HUES64 (cell line): ENCODE measurements around the gene CD2BP2.

ENCODE experiments used
- H3K27ac ChIP-seq: 2 replicates; pipeline ENCODE4 v1.7.0; 2013; ENCODE audit warnings: low read depth, low read length, inconsistent platforms
- H3K27me3 ChIP-seq: 2 replicates; pipeline ENCODE4 v1.6.1; 2013; ENCODE audit warnings: mild to moderate bottlenecking, low read length; ENCODE audit not compliant: insufficient read depth
- H3K36me3 ChIP-seq: 2 replicates; pipeline ENCODE4 v1.6.1; 2013; ENCODE audit warnings: mild to moderate bottlenecking, low read length; ENCODE audit not compliant: insufficient read depth
- H3K4me1 ChIP-seq: 2 replicates; pipeline ENCODE4 v1.6.1; 2013; ENCODE audit warnings: mild to moderate bottlenecking, low read length, moderate library complexity; ENCODE audit not compliant: insufficient read depth
- H3K4me3 ChIP-seq: 2 replicates; pipeline ENCODE4 v1.5.1; 2013; ENCODE audit warnings: mild to moderate bottlenecking, low read length, moderate library complexity
- H3K9ac ChIP-seq: 2 replicates; pipeline ENCODE4 v1.6.1; 2013; ENCODE audit warnings: mild to moderate bottlenecking, low read depth, low read length
- H3K9me3 ChIP-seq: 2 replicates; pipeline ENCODE4 v1.6.1; 2013; ENCODE audit warnings: low read depth, low read length; ENCODE audit not compliant: insufficient read depth
- WGBS: fragments of 150-250, 120-280 bp; methylation state at CpG from one replicate; pipeline ENCODE4 v1.1.7; 2013; ENCODE audit warnings: missing lambda C conversion rate; 5-methylcytosine and 5-hydroxymethylcytosine counted together

CD2BP2 gene

GRCh38 chr16:30369091-30369937 lies 14.2 kb upstream of the CD2BP2 start:
- Histone ChIP-seq H3K4me1 (no peaks in the 10 kb centered on the region), H3K27me3 (no peaks in the 10 kb centered on the region), H3K4me3 (peak overlapping the region; percentile 69), H3K9me3 (no peaks in the 10 kb centered on the region), H3K27ac (no peak overlapping the region; the same call in 1 of the 2 replicates), H3K9ac (peak overlapping the region; percentile 43), H3K36me3 (peaks cover 11% of the 10 kb centered on the region; the same call in 1 of the 2 replicates)
- 11% methylated on average over 45 of the region's 45 CpGs for WGBS

DNA sequence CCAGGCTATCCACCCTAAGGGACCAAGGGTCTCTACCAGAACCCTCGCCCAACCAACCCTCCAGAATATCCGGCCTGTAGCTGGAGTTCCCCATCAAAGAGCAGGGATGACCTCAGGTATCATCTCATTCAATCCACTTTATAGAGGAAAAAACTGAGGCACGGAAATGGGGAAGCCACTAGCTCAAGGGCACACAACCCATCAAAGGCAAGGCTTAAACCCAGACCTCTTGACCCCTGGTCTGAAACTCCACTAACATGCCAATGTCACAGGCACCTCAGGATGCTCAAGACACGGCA lies 13.6 kb upstream of the CD2BP2 start:
- H3K27me3 ChIP-seq = no peaks in the 10 kb centered on the region
- no peaks in the 10 kb centered on the region for H3K4me1 ChIP-seq
- H3K4me3 ChIP-seq = peak overlapping the region; percentile 69
- peaks cover 11% of the 10 kb centered on the region; the same call in 1 of the 2 replicates for H3K36me3 ChIP-seq
- H3K9me3 ChIP-seq = no peaks in the 10 kb centered on the region
- 42% methylated on average over 4 of the region's 4 CpGs for WGBS
- no peak overlapping the region for H3K27ac ChIP-seq
- no peak overlapping the region for H3K9ac ChIP-seq

DNA sequence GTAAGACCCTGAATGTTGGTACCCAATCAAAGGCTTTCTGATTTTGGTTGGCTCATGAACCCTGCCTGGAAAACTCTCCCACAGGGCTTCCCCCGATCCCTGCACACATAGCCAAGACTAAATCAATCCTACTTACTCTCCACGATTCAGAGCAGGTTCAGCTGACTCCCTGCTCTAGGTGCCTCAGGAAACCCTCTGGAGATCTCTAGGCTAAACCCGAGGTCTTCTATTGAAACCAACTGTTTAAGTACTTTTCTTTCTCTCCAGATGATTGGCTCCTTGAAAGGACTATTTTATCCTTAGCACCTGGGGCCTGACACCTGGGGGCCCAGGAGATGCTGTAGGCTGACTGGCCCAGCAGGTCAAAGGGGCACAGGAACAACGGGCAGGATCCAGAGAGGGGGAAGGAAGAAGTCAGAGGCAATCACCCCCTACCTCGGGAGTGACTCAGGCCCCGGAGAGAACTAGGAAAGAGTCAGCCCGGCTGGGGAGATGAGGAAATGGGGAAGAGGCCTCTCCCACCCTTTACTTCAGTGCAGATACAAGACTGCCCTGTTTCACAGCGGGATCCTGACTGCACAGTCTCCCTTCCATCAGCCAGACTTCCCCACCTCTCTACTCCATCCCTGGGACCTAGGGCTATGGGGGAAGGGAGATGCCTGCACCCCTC lies 13.1 kb upstream of the CD2BP2 start:
- peaks cover 11% of the 10 kb centered on the region; the same call in 1 of the 2 replicates for H3K36me3 ChIP-seq
- peak overlapping the region; percentile 69 for H3K4me3 ChIP-seq
- no peaks in the 10 kb centered on the region for H3K4me1 ChIP-seq
- H3K9me3 ChIP-seq = no peaks in the 10 kb centered on the region
- WGBS = 49% methylated on average over 7 of the region's 8 CpGs
- no peak overlapping the region for H3K27ac ChIP-seq
- H3K9ac ChIP-seq = no peak overlapping the region
- no peaks in the 10 kb centered on the region for H3K27me3 ChIP-seq

GRCh38 chr16:30367349-30368009 lies 12.4 kb upstream of the CD2BP2 start:
- Histone ChIP-seq H3K27me3 (no peaks in the 10 kb centered on the region), H3K9ac (no peak overlapping the region), H3K36me3 (peaks cover 13% of the 10 kb centered on the region; the same call in 1 of the 2 replicates), H3K4me3 (peak overlapping the region; percentile 69), H3K4me1 (no peaks in the 10 kb centered on the region), H3K27ac (no peak overlapping the region), H3K9me3 (no peaks in the 10 kb centered on the region)
- 96% methylated on average over 10 of the region's 10 CpGs for WGBS

DNA sequence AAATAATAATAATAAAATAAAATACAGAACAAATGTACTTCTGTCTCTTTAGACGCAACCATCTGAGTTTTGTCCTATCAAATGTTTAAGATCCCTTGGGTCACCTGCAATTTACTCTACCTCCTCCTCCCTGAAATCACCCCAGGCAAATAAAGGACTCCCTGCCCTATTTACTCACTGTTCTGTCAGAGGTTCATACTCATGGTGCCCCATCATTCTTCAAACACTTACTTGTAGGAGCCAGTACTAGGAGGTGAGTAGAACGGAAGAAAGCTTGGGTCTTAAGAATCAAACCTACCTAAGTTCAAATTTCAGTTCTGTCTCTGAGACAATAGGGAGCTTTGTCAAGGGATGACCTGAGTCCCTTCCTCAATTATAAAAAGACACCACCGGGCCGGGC lies 11.4 kb upstream of the CD2BP2 start:
- Histone ChIP-seq H3K4me1 (no peaks in the 10 kb centered on the region), H3K27me3 (no peaks in the 10 kb centered on the region), H3K9me3 (no peaks in the 10 kb centered on the region), H3K9ac (no peak overlapping the region), H3K36me3 (peaks cover 17% of the 10 kb centered on the region; the same call in 1 of the 2 replicates), H3K27ac (no peak overlapping the region), H3K4me3 (no peak overlapping the region)
- WGBS = 94% methylated on average over 4 of the region's 4 CpGs

GRCh38 chr16:30365200-30365599 lies 10.1 kb upstream of the CD2BP2 start:
- WGBS = 93% methylated on average over 10 of the region's 10 CpGs
- Histone ChIP-seq H3K4me3 (no peak overlapping the region), H3K4me1 (no peaks in the 10 kb centered on the region), H3K9me3 (no peaks in the 10 kb centered on the region), H3K27me3 (no peaks in the 10 kb centered on the region), H3K36me3 (peaks cover 17% of the 10 kb centered on the region; the same call in 1 of the 2 replicates), H3K27ac (no peak overlapping the region), H3K9ac (no peak overlapping the region)

GRCh38 chr16:30361180-30361579 lies 6.1 kb upstream of the CD2BP2 start:
- peaks cover 29% of the 10 kb centered on the region; the same call in 1 of the 2 replicates for H3K36me3 ChIP-seq
- no peaks in the 10 kb centered on the region for H3K27me3 ChIP-seq
- H3K9ac ChIP-seq = no peak overlapping the region
- no peak overlapping the region for H3K4me3 ChIP-seq
- no peak overlapping the region for H3K27ac ChIP-seq
- H3K4me1 ChIP-seq = no peaks in the 10 kb centered on the region
- 92% methylated on average over 7 of the region's 7 CpGs for WGBS
- H3K9me3 ChIP-seq = no peaks in the 10 kb centered on the region

DNA sequence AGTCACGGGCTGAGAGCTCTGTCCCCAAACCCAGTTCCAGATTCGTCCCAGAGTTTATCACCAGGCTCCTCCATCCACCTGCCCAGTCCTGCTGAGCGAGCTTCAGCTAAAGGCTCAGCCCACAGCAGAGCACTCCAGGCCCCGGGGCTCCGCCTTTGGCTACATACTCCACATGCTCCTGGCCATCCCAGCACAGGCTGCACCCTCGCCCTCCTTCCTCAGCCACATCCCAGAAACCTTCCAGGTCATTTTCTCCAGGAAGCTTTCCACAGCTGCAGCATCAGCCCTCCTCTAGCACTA lies 4.7 kb upstream of the CD2BP2 start:
- H3K9me3 ChIP-seq = no peaks in the 10 kb centered on the region
- H3K4me1 ChIP-seq = no peaks in the 10 kb centered on the region
- no peaks in the 10 kb centered on the region for H3K27me3 ChIP-seq
- WGBS = 78% methylated on average over 6 of the region's 6 CpGs
- no peak overlapping the region for H3K27ac ChIP-seq
- H3K36me3 ChIP-seq = peaks cover 25% of the 10 kb centered on the region; the same call in 1 of the 2 replicates
- H3K9ac ChIP-seq = peak overlapping the region; percentile 21; the same call in 1 of the 2 replicates
- H3K4me3 ChIP-seq = no peak overlapping the region

DNA sequence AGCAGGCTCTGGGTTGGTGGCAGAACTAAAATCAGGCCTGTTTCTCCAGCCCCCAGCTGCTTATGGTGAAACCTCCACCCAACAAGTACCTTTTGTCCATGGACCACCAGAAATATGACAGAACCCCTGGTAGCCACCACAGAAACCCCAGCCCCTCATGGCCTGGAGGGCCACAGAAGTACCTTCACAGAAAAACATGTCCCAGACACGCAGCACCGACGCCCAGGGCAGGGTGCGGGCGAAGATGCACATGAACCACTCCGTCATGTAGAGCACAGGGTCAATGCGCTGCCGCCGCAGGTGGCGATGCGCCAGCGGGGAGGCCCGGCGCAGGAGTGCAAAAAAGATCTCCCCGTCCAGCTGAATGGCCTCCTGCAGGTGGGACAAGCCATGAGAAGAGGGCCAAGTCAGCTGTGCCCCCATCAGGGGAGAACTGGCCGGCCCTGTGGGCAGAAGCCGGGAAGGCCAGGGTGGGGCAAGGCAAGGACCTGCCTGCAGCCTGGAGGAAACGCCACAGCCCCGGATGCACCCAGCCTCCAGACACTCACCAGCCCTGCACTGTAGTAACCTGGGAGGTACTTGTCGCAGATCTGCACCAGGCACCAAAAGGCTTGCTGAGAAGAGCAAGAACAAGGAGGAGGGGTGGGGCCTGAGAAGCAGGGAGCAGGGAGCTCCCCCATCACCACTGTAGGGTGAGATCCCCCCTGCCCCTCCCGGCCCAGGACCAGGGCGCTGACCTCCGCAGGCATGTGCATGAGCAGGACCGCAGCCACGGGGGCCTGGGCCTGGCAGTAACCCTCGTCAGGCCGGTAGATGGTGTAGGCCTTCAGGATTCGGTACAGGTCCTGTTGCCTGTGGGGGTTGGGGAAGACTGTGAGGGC lies 4.1 kb upstream of the CD2BP2 start:
- H3K27me3 ChIP-seq = no peaks in the 10 kb centered on the region
- H3K9me3 ChIP-seq = no peaks in the 10 kb centered on the region
- H3K27ac ChIP-seq = no peak overlapping the region
- WGBS = 94% methylated on average over 28 of the region's 28 CpGs
- H3K4me1 ChIP-seq = no peaks in the 10 kb centered on the region
- H3K4me3 ChIP-seq = no peak overlapping the region
- no peak overlapping the region for H3K9ac ChIP-seq
- H3K36me3 ChIP-seq = peaks cover 21% of the 10 kb centered on the region; the same call in 1 of the 2 replicates

DNA sequence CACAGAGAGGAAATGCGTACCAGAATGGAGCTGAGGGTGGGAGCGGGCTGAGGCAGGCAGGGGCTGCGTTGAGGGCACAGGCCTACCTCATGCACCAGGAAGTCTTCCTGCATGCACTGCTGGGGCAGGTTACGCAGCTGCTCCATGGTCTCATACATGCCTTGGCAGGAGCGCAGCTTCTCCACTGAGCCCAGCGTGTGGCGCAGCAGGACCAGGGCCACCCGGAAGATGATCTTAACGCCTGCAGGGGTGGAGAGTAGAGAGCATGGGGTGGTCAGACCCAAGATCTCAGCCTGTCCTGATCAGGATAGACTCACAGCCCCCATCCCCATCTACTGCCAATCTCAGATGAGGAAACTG lies 3.4 kb upstream of the CD2BP2 start:
- WGBS = 96% methylated on average over 9 of the region's 9 CpGs
- Histone ChIP-seq H3K36me3 (peaks cover 26% of the 10 kb centered on the region), H3K4me3 (no peak overlapping the region), H3K27me3 (no peaks in the 10 kb centered on the region), H3K9ac (no peak overlapping the region), H3K27ac (no peak overlapping the region), H3K9me3 (no peaks in the 10 kb centered on the region), H3K4me1 (no peaks in the 10 kb centered on the region)
